HCT116 (cell line): ENCODE data around the gene SPAM1. TPM values are rescaled to one million over a fixed set of nuclear protein-coding genes. Genes with fewer than 3 reads are reported as not detected.

ENCODE experiments used
- ATAC-seq: fragments of 200-7000 bp; cut with Tn5 transposase; 2 replicates; pipeline ENCODE4 v1.9.1; 2020; ENCODE audit warnings: mild to moderate bottlenecking, moderate library complexity
- BruUV-seq: library from RNA; stranded (reverse); fragments of 400-500 nt; replicated peaks from 2 replicates; lab custom pipeline; 2021; lab: Mats Ljungman, UMichigan
- CTCF ChIA-PET: fragments of 300-600 bp; sonication (Branson Sonifier 250); formaldehyde crosslinking; loops from one replicate; lab custom pipeline; 2021; ENCODE audit warnings: antibody characterized with exemption; lab: Charles Lee
- POLR2A ChIA-PET: fragments of 300-600, 350-600 bp; sonication (Branson Sonifier 250); formaldehyde crosslinking; loops from one replicate; lab custom pipeline; 2021; ENCODE audit warnings: antibody characterized with exemption; lab: Charles Lee
- RAD21 ChIA-PET, 2 experiments: fragments of 300-600 bp; sonication (Branson Sonifier 250); formaldehyde crosslinking; loops; one replicate each; lab custom pipeline; 2023; ENCODE audit warnings: low total read pairs in 2 of 2; ENCODE audit not compliant: uncharacterized antibody in 2 of 2, unreplicated experiment in 2 of 2, low non-redundant PET in 1 of 2; lab: Charles Lee
- DNase-seq: peaks from one replicate; pipeline ENCODE4 v3.0.0-alpha.2; 2010; ENCODE audit warnings: low read depth, low spot score
- H2AFZ ChIP-seq: fragments of 200-600 bp; shearing (Covaris generic), sonication (generic); 2 replicates; pipeline ENCODE4 v1.6.1; 2017; ENCODE audit warnings: low read depth, mixed run types, mixed read lengths, antibody characterized with exemption, low read length; ENCODE audit not compliant: poor library complexity, severe bottlenecking
- H3K27ac ChIP-seq: 2 replicates; pipeline ENCODE4 v1.5.1; 2012; ENCODE audit warnings: low read depth, low read length
- H3K27me3 ChIP-seq: fragments of 200-600 bp; sonication (generic); 2 replicates; pipeline ENCODE4 v1.6.1; 2016; ENCODE audit warnings: mixed run types, low read length, mixed read lengths; ENCODE audit not compliant: insufficient read depth
- H3K36me3 ChIP-seq, 2 experiments: fragments of 200-500 bp in 1 of 2; fragments of 200-600 bp in 1 of 2; sonication (Bioruptor generic) in 1 of 2; sonication (generic) in 1 of 2; 2 replicates each; pipeline versions ENCODE4 v1.5.1 to v1.6.1; 2014 to 2016; ENCODE audit warnings: low read length in 2 of 2, inconsistent platforms in 1 of 2, mixed read lengths in 1 of 2, mixed run types in 1 of 2; ENCODE audit not compliant: insufficient read depth in 2 of 2, control insufficient read depth in 1 of 2
- H3K4me1 ChIP-seq, 2 experiments: fragments of 200-600 bp in 1 of 2; sonication (generic) in 1 of 2; 2 replicates each; pipeline versions ENCODE4 v1.5.1 to v1.6.1; 2012 to 2017; ENCODE audit warnings: low read length in 2 of 2, inconsistent platforms in 1 of 2, mild to moderate bottlenecking in 1 of 2, mixed read lengths in 1 of 2, mixed run types in 1 of 2, moderate library complexity in 1 of 2; ENCODE audit not compliant: insufficient read depth in 2 of 2, control insufficient read depth in 1 of 2
- H3K4me2 ChIP-seq: fragments of 200-600 bp; sonication (generic); 2 replicates; pipeline ENCODE4 v1.6.1; 2017; ENCODE audit warnings: mixed run types, low read length, mixed read lengths
- H3K4me3 ChIP-seq, 2 experiments: fragments of 200-600 bp in 1 of 2; sonication (generic) in 1 of 2; replicated peaks in 1 of 2; 2 replicates each; pipeline ENCODE4 v1.5.1; 2011 to 2016; ENCODE audit warnings: low read length in 2 of 2, control low read depth in 1 of 2, low read depth in 1 of 2, mild to moderate bottlenecking in 1 of 2, mixed read lengths in 1 of 2, mixed run types in 1 of 2
- H3K79me2 ChIP-seq: fragments of 200-600 bp; sonication (generic); 2 replicates; pipeline ENCODE4 v1.6.1; 2017; ENCODE audit warnings: mild to moderate bottlenecking, mixed run types, low read length, moderate library complexity, mixed read lengths; ENCODE audit not compliant: insufficient read depth
- H3K9ac ChIP-seq: fragments of 200-600 bp; sonication (generic); 2 replicates; pipeline ENCODE4 v1.6.1; 2016; ENCODE audit warnings: low read length, mixed read lengths
- H3K9me2 ChIP-seq: fragments of 200-600 bp; sonication (generic), shearing (Covaris generic); 2 replicates; pipeline ENCODE4 v1.6.1; 2017; ENCODE audit warnings: mixed run types, mild to moderate bottlenecking, moderate library complexity; ENCODE audit not compliant: insufficient read depth
- H3K9me3 ChIP-seq, 2 experiments: fragments of 200-500 bp in 1 of 2; fragments of 200-600 bp in 1 of 2; sonication (Bioruptor generic) in 1 of 2; sonication (generic) in 1 of 2; 2 replicates each; pipeline ENCODE4 v1.6.1; 2014 to 2017; ENCODE audit warnings: low read length in 2 of 2, mixed read lengths in 2 of 2, inconsistent platforms in 1 of 2, low read depth in 1 of 2, mild to moderate bottlenecking in 1 of 2, mixed run types in 1 of 2, moderate library complexity in 1 of 2; ENCODE audit not compliant: control insufficient read depth in 1 of 2, insufficient read depth in 1 of 2
- H4K20me1 ChIP-seq: fragments of 200-600 bp; sonication (generic), shearing (Covaris generic); 2 replicates; pipeline ENCODE4 v1.6.1; 2017; ENCODE audit warnings: mixed run types, mild to moderate bottlenecking, moderate library complexity; ENCODE audit not compliant: insufficient read depth
- CBX3 ChIP-seq: IDR thresholded peaks from 2 replicates; pipeline ENCODE4 v1.6.1; 2012; ENCODE audit warnings: low read depth
- CEBPB ChIP-seq: IDR thresholded peaks from 2 replicates; pipeline ENCODE4 v1.6.1; 2012; ENCODE audit warnings: low read depth
- EGR1 ChIP-seq: IDR thresholded peaks from 2 replicates; pipeline ENCODE4 v1.6.1; 2012; ENCODE audit warnings: low read depth
- ELF1 ChIP-seq: IDR thresholded peaks from 2 replicates; pipeline ENCODE4 v1.6.1; 2012; ENCODE audit warnings: low read depth, borderline replicate concordance
- EZH2 ChIP-seq: fragments of 200-600 bp; sonication (generic); IDR thresholded peaks from 2 replicates; pipeline ENCODE4 v1.6.1; 2017; ENCODE audit warnings: antibody characterized with exemption, mixed run types
- EZH2phosphoT487 ChIP-seq: fragments of 200-600 bp; IDR thresholded peaks from 2 replicates; pipeline ENCODE4 v1.6.1; 2018; ENCODE audit warnings: antibody characterized with exemption, borderline replicate concordance
- FOSL1 ChIP-seq: IDR thresholded peaks from 2 replicates; pipeline ENCODE4 v1.6.1; 2012; ENCODE audit warnings: low read depth
- JUND ChIP-seq: IDR thresholded peaks from 2 replicates; pipeline ENCODE4 v1.6.1; 2012
- POLR2A ChIP-seq: IDR thresholded peaks from 2 replicates; pipeline ENCODE4 v1.7.0; 2011; ENCODE audit warnings: borderline replicate concordance; ENCODE audit not compliant: insufficient read depth, insufficient read length; ENCODE audit errors: extremely low read depth
- POLR2AphosphoS5 ChIP-seq: IDR thresholded peaks from 2 replicates; pipeline ENCODE4 v1.6.1; 2011; ENCODE audit warnings: mild to moderate bottlenecking, low read depth, low read length, moderate library complexity
- SIN3A ChIP-seq: IDR thresholded peaks from 2 replicates; pipeline ENCODE4 v1.6.1; 2012; ENCODE audit warnings: low read depth
- SRF ChIP-seq: IDR thresholded peaks from 2 replicates; pipeline ENCODE4 v1.6.1; 2012; ENCODE audit warnings: low read depth
- intact Hi-C: fragments of 100-400 bp; cut with micrococcal nuclease; formaldehyde crosslinking; loops from 2 replicates; pipeline ENCODE4 v1.10.0; 2022
- total RNA-seq: library from RNA; stranded (reverse); gene quantifications from one replicate; pipeline ENCODE4 v1.2.1, GENCODE V29; 2021; ENCODE audit not compliant: unreplicated experiment
- TF ChIP-seq, protein P1 (sequence below): IDR thresholded peaks from 2 replicates; pipeline ENCODE4 v1.6.1; 2012
- TF ChIP-seq, protein P2 (sequence below): IDR thresholded peaks from 2 replicates; pipeline ENCODE4 v1.6.1; 2012
- TF ChIP-seq, protein P3 (sequence below): IDR thresholded peaks from 2 replicates; pipeline ENCODE4 v1.6.1; 2012; ENCODE audit warnings: low read depth

SPAM1 gene
- total RNA-seq, 1 experiment from 2014 or later: not detected

DNA sequence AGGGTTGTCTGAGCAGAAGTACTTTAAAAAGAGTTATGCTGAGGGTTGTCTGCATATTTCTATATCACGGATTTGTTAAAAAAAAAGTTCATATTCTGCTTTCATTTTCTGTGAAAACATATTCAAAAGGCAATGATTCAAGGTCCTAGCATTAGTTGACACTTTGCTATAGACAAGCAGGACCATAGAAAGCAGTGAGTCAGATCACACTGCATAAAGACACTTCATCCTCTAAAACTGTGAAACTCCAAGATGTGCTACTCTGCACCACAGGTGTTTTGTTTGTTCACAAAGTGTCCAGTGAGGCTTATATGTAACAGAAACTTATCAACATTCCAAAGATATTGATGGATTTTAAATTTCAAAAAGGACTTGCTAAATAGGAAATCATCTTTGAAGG lies 47.0 kb downstream of the SPAM1 start:
- no peaks in the 10 kb centered on the region for H3K27me3 ChIP-seq
- H3K79me2 ChIP-seq: no peaks in the 10 kb centered on the region
- H4K20me1 ChIP-seq: no peaks in the 10 kb centered on the region
- H3K9me3 ChIP-seq: no peaks in the 10 kb centered on the region
- H3K27ac ChIP-seq: no peak overlapping the region
- no peak for ATAC-seq
- RAD21 ChIA-PET: no interaction called here
- no peak overlapping the region for H3K4me2 ChIP-seq
- H3K36me3 ChIP-seq: no peaks in the 10 kb centered on the region
- TF ChIP-seq, protein P1, sequence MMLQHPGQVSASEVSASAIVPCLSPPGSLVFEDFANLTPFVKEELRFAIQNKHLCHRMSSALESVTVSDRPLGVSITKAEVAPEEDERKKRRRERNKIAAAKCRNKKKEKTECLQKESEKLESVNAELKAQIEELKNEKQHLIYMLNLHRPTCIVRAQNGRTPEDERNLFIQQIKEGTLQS: no peak
- TF ChIP-seq EGR1 (no peak), SIN3A (no peak), FOSL1 (no peak), ELF1 (no peak), CBX3 (no peak), EZH2 (no peak), SRF (no peak), CEBPB (no peak), JUND (no peak), EZH2phosphoT487 (no peak), POLR2A (no peak), POLR2AphosphoS5 (no peak)
- TF ChIP-seq, protein P2, sequence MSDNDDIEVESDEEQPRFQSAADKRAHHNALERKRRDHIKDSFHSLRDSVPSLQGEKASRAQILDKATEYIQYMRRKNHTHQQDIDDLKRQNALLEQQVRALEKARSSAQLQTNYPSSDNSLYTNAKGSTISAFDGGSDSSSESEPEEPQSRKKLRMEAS: no peak
- TF ChIP-seq, protein P3, sequence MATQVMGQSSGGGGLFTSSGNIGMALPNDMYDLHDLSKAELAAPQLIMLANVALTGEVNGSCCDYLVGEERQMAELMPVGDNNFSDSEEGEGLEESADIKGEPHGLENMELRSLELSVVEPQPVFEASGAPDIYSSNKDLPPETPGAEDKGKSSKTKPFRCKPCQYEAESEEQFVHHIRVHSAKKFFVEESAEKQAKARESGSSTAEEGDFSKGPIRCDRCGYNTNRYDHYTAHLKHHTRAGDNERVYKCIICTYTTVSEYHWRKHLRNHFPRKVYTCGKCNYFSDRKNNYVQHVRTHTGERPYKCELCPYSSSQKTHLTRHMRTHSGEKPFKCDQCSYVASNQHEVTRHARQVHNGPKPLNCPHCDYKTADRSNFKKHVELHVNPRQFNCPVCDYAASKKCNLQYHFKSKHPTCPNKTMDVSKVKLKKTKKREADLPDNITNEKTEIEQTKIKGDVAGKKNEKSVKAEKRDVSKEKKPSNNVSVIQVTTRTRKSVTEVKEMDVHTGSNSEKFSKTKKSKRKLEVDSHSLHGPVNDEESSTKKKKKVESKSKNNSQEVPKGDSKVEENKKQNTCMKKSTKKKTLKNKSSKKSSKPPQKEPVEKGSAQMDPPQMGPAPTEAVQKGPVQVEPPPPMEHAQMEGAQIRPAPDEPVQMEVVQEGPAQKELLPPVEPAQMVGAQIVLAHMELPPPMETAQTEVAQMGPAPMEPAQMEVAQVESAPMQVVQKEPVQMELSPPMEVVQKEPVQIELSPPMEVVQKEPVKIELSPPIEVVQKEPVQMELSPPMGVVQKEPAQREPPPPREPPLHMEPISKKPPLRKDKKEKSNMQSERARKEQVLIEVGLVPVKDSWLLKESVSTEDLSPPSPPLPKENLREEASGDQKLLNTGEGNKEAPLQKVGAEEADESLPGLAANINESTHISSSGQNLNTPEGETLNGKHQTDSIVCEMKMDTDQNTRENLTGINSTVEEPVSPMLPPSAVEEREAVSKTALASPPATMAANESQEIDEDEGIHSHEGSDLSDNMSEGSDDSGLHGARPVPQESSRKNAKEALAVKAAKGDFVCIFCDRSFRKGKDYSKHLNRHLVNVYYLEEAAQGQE: no peak
- CTCF ChIA-PET: no interaction called here
- DNase-seq: no peak
- H3K9ac ChIP-seq: no peak overlapping the region
- no TSS peak for BruUV-seq
- no peaks in the 10 kb centered on the region for H3K4me1 ChIP-seq
- intact Hi-C loops: no loop called here
- H3K4me3 ChIP-seq: no peak overlapping the region
- POLR2A ChIA-PET: no interaction called here
- no peak overlapping the region for H2AFZ ChIP-seq
- H3K9me2 ChIP-seq: no peaks in the 10 kb centered on the region
